Erythroblast (primary cell): Measurements from ENCODE around the gene ALDH3B1.

ENCODE experiments used
- DNase-seq, 2 experiments: peaks; one replicate each; lab custom pipeline; 2025; lab: John Stamatoyannopoulos, UW
- GATA1 ChIP-seq: IDR thresholded peaks from 2 replicates; pipeline ENCODE4 v1.6.1; 2011; ENCODE audit warnings: low read depth, mild to moderate bottlenecking, control low read depth, low read length, moderate library complexity
- POLR2A ChIP-seq: IDR thresholded peaks from 2 replicates; pipeline ENCODE4 v1.6.1; 2011; ENCODE audit warnings: mild to moderate bottlenecking, low read length

ALDH3B1 gene

GRCh38 chr11:68016161-68016903, 6.2 kb downstream of the ALDH3B1 start:
- TF ChIP-seq POLR2A (no peak), GATA1 (no peak)

GRCh38 chr11:68016904-68017817, 7.0 kb downstream of the ALDH3B1 start:
- TF ChIP-seq POLR2A (peak; percentile 37), GATA1 (no peak)
- peak; percentile 24 to 45 for DNase-seq

More at GRCh38 chr11:68016161-68016903, 6.2 kb downstream of the ALDH3B1 start:
- no peak for DNase-seq

GRCh38 chr11:68017980-68018729, 8.0 kb downstream of the ALDH3B1 start:
- DNase-seq = no peak
- no peak for TF ChIP-seq GATA1
- no peak for TF ChIP-seq POLR2A

GRCh38 chr11:68018730-68019190, 8.6 kb downstream of the ALDH3B1 start:
- no peak for TF ChIP-seq GATA1
- TF ChIP-seq POLR2A = no peak
- no peak for DNase-seq

GRCh38 chr11:68019486-68019885, 9.4 kb downstream of the ALDH3B1 start:
- no peak for DNase-seq

GRCh38 chr11:68020575-68020974, 10.4 kb downstream of the ALDH3B1 start:
- TF ChIP-seq POLR2A (no peak), GATA1 (no peak)
- DNase-seq = peak; percentile 44 to 49

More at GRCh38 chr11:68019486-68019885, 9.4 kb downstream of the ALDH3B1 start:
- TF ChIP-seq POLR2A (peak; percentile 4), GATA1 (no peak)

- DNase-seq = no peak
- TF ChIP-seq POLR2A (no peak), GATA1 (no peak)
These were observed 11.2 kb downstream of the ALDH3B1 start for GRCh38 chr11:68021167-68021787.

GRCh38 chr11:68022531-68022930, 12.4 kb downstream of the ALDH3B1 start:
- TF ChIP-seq POLR2A = no peak
- TF ChIP-seq GATA1 = no peak
- DNase-seq = no peak

GRCh38 chr11:68024508-68024907, 14.4 kb downstream of the ALDH3B1 start:
- TF ChIP-seq POLR2A (no peak), GATA1 (no peak)
- DNase-seq = no peak

- peak; percentile 26 to 33 for DNase-seq
- TF ChIP-seq GATA1 = no peak
- no peak for TF ChIP-seq POLR2A
These were observed 14.9 kb downstream of the ALDH3B1 start for GRCh38 chr11:68025047-68025446.

GRCh38 chr11:68026391-68027105, 16.4 kb downstream of the ALDH3B1 start:
- DNase-seq = no peak
- no peak for TF ChIP-seq POLR2A
- TF ChIP-seq GATA1 = no peak

GRCh38 chr11:68027667-68028066, 17.5 kb downstream of the ALDH3B1 start:
- TF ChIP-seq POLR2A = no peak
- TF ChIP-seq GATA1 = no peak
- DNase-seq = no peak
